ENCODE results near the gene MMADHC. TPM values are rescaled to one million over a fixed set of nuclear protein-coding genes. Genes with fewer than 3 reads are reported as not detected.
A peak's percentile ranks its signal among the peaks of the same experiment; 100 is the strongest.

The MMADHC gene
- total and polyA plus RNA-seq, 2 of the 4 experiments (the other 2 are of a cell fraction): 62.6 to 112 TPM

DNA sequence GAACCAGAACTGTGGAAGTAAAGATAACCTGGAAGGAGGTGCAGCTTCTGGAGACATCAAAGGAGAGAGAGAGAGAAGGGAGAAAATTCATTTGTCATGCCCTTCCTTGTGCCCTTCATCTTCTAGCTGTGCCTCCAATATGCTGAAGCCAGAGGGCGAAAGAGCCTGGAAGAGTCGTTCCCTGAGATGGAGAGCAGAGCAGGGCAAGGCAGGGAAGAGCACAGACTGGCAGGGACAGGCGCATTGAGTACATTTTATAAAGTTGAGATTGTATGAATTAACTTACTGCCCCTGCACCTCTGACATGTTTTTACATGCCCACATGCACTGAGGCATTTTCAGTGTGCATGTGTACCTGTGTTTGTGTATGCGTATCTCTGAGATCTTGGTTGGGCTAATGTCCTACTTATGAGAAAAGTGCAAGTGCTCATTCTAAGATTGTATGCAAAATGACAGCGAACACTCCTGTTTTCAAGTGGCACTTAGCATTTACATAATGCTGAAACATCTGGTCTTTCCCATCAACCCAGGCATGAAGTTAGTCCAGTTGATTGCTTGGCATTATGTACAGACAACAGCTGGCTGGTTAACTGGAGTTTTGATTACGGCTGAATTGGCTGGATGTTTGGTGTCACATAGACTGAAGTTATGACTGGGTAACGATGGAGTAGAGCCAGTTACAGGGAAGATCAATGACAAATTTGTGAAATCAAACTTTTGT, 23.7 kb upstream of the MMADHC start:
- peak overlapping the region; percentile 65 for H3K18ac ChIP-seq (ENCODE audit: low read depth, low read length)
- no peak overlapping the region for H3K56ac ChIP-seq (ENCODE audit: extremely low read depth, insufficient read depth, low read length)
- H4K8ac ChIP-seq (ENCODE audit: low read depth in 2 of 2, low read length in 2 of 2): peak overlapping the region in 1 of 2 experiments; percentile 58; a peak in 2 of 4 replicates
- H4K91ac ChIP-seq (ENCODE audit: insufficient read depth, low read depth, low read length): peak overlapping the region; percentile 48; the same call in 1 of the 2 replicates
- peak overlapping the region; percentile 83 for H3K14ac ChIP-seq (replicated peaks; ENCODE audit: low read depth, low read length)
- H2AFZ ChIP-seq (replicated peaks; ENCODE audit: low read length, poor library complexity): peak overlapping the region; percentile 65
- H4K5ac ChIP-seq (ENCODE audit: low read depth, low read length): peak overlapping the region; percentile 26; the same call in 1 of the 2 replicates
- peaks cover 8% of the 10 kb centered on the region; the same call in 1 of the 2 replicates for H3K9me1 ChIP-seq (ENCODE audit: insufficient read depth, low read length)
- no peak overlapping the region for H3K4me2 ChIP-seq (ENCODE audit: low read depth, low read length)
- peak overlapping the region; percentile 49 for H3K4ac ChIP-seq (ENCODE audit: low read depth, low read length)
- 0 out of 2 replicates have a peak overlapping the region, but pooled peaks have one; percentile 54 for H3K23ac ChIP-seq (ENCODE audit: low read depth, low read length)
- dilution Hi-C loops (cut with HindIII; ENCODE audit: low sequenced_read_pairs, unreplicated experiment) (no loop called here), in situ Hi-C loops (cut with MboI; ENCODE audit: low sequenced_read_pairs) (no loop called here), intact Hi-C loops (cut with micrococcal nuclease) (no loop called here)
- peak overlapping the region; percentile 72; the same call in 1 of the 2 replicates for H2AK5ac ChIP-seq (ENCODE audit: low read depth, low read length)
- POLR2A ChIA-PET (ENCODE audit: unreplicated experiment): interaction anchor here (0.6 kb wide), 1 partner anchor 1015 kb away, joined by 3 read pairs; no protein-coding TSS in a partner anchor
- no peak overlapping the region; the same call in 2 of the 3 replicates for H2BK15ac ChIP-seq (ENCODE audit: low read depth, low read length)
- H3K4me3 ChIP-seq (ENCODE audit: insufficient read depth, low read depth, low read length): no peak overlapping the region
- no peaks in the 10 kb centered on the region for H3K36me3 ChIP-seq (ENCODE audit: control insufficient read depth, insufficient read depth, low read length)
- peak overlapping the region; percentile 18 for H2BK5ac ChIP-seq (ENCODE audit: low read depth, low read length, poor library complexity, severe bottlenecking)
- H3K4me1 ChIP-seq (ENCODE audit: control insufficient read depth, insufficient read depth, low read length): peaks cover 10% of the 10 kb centered on the region
- DNase-seq (no peak), ATAC-seq (ENCODE audit: low read depth) (no peak)
- no peak overlapping the region for H3K27ac ChIP-seq (ENCODE audit: insufficient read depth, low read length)
- H4K20me1 ChIP-seq (ENCODE audit: insufficient read depth, low read length): no peaks in the 10 kb centered on the region
- H2BK20ac ChIP-seq (ENCODE audit: low read depth, low read length): peak overlapping the region; percentile 44
- H2BK120ac ChIP-seq (ENCODE audit: low read depth, low read length): peak overlapping the region; percentile 76
- 94% methylated on average over 2 of the region's 7 CpGs; no CpG with 5 or more reads in 1 of the 2 experiments for WGBS, 2 experiments (ENCODE audit: extremely low coverage in 2 of 2, insufficient read length in 1 of 2)
- no peaks in the 10 kb centered on the region; a peak in 1 of 4 replicates for H3K79me1 ChIP-seq (ENCODE audit: low read depth in 1 of 2, low read length in 2 of 2)
- TF ChIP-seq RAD21 (IDR thresholded peaks at IDR 0.05; ENCODE audit: low read length): 0 out of 2 replicates have a peak, but pooled peaks have one; percentile 13
- no peak for TF ChIP-seq FOS (IDR thresholded peaks at IDR 0.05; ENCODE audit: low read depth, low read length)
- H3K9ac ChIP-seq (ENCODE audit: low read depth, low read length): no peak overlapping the region
- H2AK9ac ChIP-seq (replicated peaks; ENCODE audit: low read depth, low read length, poor library complexity): no peak overlapping the region
- H3K27me3 ChIP-seq (ENCODE audit: control insufficient read depth, insufficient read depth, low read length): no peaks in the 10 kb centered on the region
- BruUV-seq (replicated peaks): no TSS peak
- CTCF ChIA-PET: no interaction called here
- H3K9me3 ChIP-seq (ENCODE audit: control insufficient read depth, insufficient read depth, low read length): no peaks in the 10 kb centered on the region
